ENCODE results near the gene SEMG2.

DNA sequence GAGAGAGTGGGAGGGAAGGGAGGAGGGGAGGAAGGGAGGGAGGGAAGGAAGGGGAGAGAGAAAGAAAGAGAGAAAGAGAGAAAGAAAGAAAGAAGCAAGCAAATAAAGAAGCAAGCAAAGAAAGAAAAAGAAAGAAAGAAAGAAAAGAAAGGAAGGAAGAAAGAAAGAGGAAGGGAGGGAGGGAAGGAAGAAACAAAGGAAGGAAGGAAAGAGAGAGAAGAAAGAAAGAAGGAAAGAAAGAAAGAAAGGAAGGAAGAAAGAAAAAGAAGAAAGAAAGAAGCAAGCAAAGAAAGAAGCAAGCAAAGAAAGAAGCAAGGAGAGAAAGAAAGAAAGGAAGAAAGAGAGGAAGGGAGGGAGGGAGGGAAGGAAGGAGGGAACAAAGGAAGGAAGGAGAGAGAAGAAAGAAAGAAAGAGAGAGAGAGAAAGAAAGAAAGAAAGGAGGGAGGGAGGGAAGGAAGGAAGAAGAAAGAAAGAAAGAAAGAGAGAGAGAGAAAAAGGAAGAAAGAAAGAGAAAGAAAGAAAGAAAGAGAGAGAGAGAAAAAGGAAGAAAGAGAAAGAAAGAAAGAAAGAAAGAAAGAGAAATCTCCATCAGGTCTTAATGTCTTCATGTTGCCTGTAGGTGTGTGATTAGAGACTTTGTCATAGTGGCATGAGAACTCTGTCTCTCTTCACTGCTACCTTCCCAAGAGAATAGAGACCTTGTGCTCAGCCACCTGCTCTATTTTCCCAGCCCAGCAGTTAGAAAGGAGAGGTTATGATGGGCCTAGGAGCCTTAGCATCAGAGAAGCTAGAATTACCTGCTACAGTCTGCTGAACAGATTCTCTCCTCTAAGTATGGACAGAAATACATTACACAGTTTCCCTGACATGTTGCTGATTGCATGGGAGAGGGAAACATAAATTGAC is 9.4 kb upstream of the SEMG2 start:
- TF ChIP-seq, protein P1, sequence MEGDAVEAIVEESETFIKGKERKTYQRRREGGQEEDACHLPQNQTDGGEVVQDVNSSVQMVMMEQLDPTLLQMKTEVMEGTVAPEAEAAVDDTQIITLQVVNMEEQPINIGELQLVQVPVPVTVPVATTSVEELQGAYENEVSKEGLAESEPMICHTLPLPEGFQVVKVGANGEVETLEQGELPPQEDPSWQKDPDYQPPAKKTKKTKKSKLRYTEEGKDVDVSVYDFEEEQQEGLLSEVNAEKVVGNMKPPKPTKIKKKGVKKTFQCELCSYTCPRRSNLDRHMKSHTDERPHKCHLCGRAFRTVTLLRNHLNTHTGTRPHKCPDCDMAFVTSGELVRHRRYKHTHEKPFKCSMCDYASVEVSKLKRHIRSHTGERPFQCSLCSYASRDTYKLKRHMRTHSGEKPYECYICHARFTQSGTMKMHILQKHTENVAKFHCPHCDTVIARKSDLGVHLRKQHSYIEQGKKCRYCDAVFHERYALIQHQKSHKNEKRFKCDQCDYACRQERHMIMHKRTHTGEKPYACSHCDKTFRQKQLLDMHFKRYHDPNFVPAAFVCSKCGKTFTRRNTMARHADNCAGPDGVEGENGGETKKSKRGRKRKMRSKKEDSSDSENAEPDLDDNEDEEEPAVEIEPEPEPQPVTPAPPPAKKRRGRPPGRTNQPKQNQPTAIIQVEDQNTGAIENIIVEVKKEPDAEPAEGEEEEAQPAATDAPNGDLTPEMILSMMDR (IDR thresholded peaks at IDR 0.05): no peak
- TF ChIP-seq POLR2A (IDR thresholded peaks at IDR 0.05) (no peak), POLR2AphosphoS5 (IDR thresholded peaks at IDR 0.05) (no peak)
